ENCODE data around the gene RHOT2. TPM values are rescaled to one million over a fixed set of nuclear protein-coding genes. Genes with fewer than 3 reads are reported as not detected.
A peak's percentile ranks its signal among the peaks of the same experiment; 100 is the strongest.

RHOT2 gene
- total and polyA plus RNA-seq, 2 experiments from 2014 or later = 129 to 163 TPM

DNA sequence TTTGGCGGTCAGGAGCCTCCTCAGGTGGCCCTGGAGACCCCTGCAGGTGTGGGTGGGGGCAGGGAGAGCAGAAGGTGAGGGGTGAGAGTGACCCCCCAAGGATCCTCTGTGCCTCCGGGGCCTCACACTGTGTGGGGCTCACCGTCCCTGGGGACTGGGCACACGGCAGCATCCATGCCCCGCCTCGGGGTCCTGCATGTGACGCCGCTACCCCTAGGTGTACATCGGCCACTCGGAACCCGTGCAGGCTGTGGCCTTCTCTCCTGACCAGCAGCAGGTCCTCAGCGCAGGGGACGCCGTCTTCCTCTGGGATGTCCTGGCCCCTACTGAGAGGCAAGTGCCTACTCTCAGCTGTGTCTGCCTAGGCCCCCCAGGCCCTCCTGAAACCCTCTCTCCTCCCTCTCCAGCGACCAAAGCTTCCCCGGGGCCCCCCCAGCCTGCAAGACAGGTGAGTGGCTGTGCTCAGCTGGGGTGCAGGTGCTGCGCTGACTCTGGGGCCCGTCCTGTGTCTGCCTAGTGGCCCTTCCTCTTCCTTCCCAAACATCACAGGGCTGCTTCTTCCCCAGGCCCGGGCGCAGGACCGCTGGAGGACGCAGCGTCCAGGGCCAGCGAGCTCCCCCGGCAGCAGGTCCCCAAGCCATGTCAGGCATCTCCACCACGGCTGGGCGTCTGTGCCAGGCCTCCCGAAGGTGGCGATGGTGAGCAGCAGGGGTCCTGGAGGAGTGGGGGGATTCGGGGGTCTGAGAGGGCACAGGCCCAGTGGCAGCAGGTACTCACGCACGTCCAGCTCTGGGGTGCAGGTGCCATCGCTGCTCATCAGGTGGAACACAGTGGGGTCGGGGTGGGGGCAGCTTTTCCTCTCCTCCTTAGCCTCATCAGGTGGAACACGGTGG lies 9.0 kb upstream of the RHOT2 start:
- Histone ChIP-seq H3K4me3 (no peak overlapping the region), H3K4me1 (ENCODE audit: insufficient read depth) (no peaks in the 10 kb centered on the region), H3K4me2 (no peak overlapping the region), H3K27me3 (ENCODE audit: insufficient read depth) (no peaks in the 10 kb centered on the region), H3F3A (replicated peaks; ENCODE audit: low read depth) (0 out of 2 replicates have a peak, but pooled peaks cover under 1% of the 10 kb centered on the region), H4K20me1 (replicated peaks; ENCODE audit: insufficient read depth) (no peaks in the 10 kb centered on the region), H3K79me2 (replicated peaks; ENCODE audit: insufficient read depth) (no peaks in the 10 kb centered on the region), H3K9me2 (ENCODE audit: insufficient read depth) (no peaks in the 10 kb centered on the region), H3K27ac (ENCODE audit: low read depth) (no peak overlapping the region), H3K36me3 (ENCODE audit: insufficient read depth) (no peaks in the 10 kb centered on the region), H2AFZ (no peak overlapping the region)
- H3K36me3 Mint-ChIP-seq (ENCODE audit: low read depth) = peaks cover 8% of the 10 kb centered on the region; the same call in 2 of the 3 replicates
- ATAC-seq (no peak), DNase-seq (ENCODE audit: low spot score) (no peak)
- no peak overlapping the region for H3K4me3 Mint-ChIP-seq
- no peaks in the 10 kb centered on the region for H3K4me1 Mint-ChIP-seq
- no peaks in the 10 kb centered on the region for H3K9me3 Mint-ChIP-seq
- H3K27me3 Mint-ChIP-seq (ENCODE audit: insufficient read depth, low read depth, poor library complexity) = peaks cover 4% of the 10 kb centered on the region
- no peak overlapping the region for H3K27ac Mint-ChIP-seq
- TF ChIP-seq, protein P1, sequence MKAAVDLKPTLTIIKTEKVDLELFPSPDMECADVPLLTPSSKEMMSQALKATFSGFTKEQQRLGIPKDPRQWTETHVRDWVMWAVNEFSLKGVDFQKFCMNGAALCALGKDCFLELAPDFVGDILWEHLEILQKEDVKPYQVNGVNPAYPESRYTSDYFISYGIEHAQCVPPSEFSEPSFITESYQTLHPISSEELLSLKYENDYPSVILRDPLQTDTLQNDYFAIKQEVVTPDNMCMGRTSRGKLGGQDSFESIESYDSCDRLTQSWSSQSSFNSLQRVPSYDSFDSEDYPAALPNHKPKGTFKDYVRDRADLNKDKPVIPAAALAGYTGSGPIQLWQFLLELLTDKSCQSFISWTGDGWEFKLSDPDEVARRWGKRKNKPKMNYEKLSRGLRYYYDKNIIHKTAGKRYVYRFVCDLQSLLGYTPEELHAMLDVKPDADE (IDR thresholded peaks at IDR 0.05) = no peak
- TF ChIP-seq, protein P2, sequence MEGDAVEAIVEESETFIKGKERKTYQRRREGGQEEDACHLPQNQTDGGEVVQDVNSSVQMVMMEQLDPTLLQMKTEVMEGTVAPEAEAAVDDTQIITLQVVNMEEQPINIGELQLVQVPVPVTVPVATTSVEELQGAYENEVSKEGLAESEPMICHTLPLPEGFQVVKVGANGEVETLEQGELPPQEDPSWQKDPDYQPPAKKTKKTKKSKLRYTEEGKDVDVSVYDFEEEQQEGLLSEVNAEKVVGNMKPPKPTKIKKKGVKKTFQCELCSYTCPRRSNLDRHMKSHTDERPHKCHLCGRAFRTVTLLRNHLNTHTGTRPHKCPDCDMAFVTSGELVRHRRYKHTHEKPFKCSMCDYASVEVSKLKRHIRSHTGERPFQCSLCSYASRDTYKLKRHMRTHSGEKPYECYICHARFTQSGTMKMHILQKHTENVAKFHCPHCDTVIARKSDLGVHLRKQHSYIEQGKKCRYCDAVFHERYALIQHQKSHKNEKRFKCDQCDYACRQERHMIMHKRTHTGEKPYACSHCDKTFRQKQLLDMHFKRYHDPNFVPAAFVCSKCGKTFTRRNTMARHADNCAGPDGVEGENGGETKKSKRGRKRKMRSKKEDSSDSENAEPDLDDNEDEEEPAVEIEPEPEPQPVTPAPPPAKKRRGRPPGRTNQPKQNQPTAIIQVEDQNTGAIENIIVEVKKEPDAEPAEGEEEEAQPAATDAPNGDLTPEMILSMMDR (conservative IDR thresholded peaks at IDR 0.05; ENCODE audit: low read depth in 2 of 2) = peak in 1 of 2 experiments; percentile 28; a peak in 1 of 4 replicates

DNA sequence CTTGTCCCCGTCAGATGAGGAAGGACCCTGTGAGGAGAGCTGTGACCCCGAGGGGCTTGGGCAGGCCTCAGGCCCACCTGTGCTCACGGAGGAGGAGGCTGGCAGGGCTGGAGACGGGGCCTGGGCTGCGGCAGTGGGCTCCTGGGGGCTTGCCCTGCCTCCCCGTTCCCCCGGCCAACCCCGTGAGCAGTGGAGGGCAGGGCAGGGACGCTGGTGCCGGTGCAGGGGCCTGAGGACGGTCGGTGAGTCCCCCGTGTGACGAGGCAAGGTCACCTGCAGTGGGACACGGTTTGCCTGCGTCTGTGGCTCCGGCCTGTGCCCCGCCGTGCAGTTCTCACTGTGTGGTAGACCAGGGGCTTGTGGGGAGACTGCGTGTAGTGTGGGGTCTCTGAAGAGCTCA lies 8.3 kb upstream of the RHOT2 start:
- no peaks in the 10 kb centered on the region for H3K79me2 ChIP-seq (replicated peaks; ENCODE audit: insufficient read depth)
- H3K9me2 ChIP-seq (ENCODE audit: insufficient read depth) = no peaks in the 10 kb centered on the region
- H3K4me3 ChIP-seq = no peak overlapping the region
- Mint-ChIP-seq H3K4me3 (no peak overlapping the region), H3K4me1 (no peaks in the 10 kb centered on the region), H3K27me3 (ENCODE audit: insufficient read depth, low read depth, poor library complexity) (peaks cover 4% of the 10 kb centered on the region), H3K36me3 (ENCODE audit: low read depth) (peaks cover 8% of the 10 kb centered on the region; the same call in 1 of the 3 replicates), H3K9me3 (no peaks in the 10 kb centered on the region), H3K27ac (no peak overlapping the region)
- DNase-seq (ENCODE audit: low spot score) (no peak), ATAC-seq (no peak)
- H3K27me3 ChIP-seq (ENCODE audit: insufficient read depth) = no peaks in the 10 kb centered on the region
- no peaks in the 10 kb centered on the region for H3K36me3 ChIP-seq (ENCODE audit: insufficient read depth)
- no peak overlapping the region for H3K4me2 ChIP-seq
- no peaks in the 10 kb centered on the region for H4K20me1 ChIP-seq (replicated peaks; ENCODE audit: insufficient read depth)
- H3F3A ChIP-seq (replicated peaks; ENCODE audit: low read depth) = no peaks in the 10 kb centered on the region
- H3K27ac ChIP-seq (ENCODE audit: low read depth) = no peak overlapping the region
- H3K4me1 ChIP-seq (ENCODE audit: insufficient read depth) = no peaks in the 10 kb centered on the region
- no peak overlapping the region for H2AFZ ChIP-seq
- TF ChIP-seq ZNF331 (CRISPR knock-in tag; IDR thresholded peaks at IDR 0.05; ENCODE audit: low read depth) = no peak
- TF ChIP-seq ZNF114 (CRISPR knock-in tag; IDR thresholded peaks at IDR 0.05) = no peak
- TF ChIP-seq JUNB (IDR thresholded peaks at IDR 0.05; ENCODE audit: unreplicated experiment) = no peak
- no peak for TF ChIP-seq POLR2AphosphoS5 (IDR thresholded peaks at IDR 0.05; ENCODE audit: low read depth)
- TF ChIP-seq, protein P3, sequence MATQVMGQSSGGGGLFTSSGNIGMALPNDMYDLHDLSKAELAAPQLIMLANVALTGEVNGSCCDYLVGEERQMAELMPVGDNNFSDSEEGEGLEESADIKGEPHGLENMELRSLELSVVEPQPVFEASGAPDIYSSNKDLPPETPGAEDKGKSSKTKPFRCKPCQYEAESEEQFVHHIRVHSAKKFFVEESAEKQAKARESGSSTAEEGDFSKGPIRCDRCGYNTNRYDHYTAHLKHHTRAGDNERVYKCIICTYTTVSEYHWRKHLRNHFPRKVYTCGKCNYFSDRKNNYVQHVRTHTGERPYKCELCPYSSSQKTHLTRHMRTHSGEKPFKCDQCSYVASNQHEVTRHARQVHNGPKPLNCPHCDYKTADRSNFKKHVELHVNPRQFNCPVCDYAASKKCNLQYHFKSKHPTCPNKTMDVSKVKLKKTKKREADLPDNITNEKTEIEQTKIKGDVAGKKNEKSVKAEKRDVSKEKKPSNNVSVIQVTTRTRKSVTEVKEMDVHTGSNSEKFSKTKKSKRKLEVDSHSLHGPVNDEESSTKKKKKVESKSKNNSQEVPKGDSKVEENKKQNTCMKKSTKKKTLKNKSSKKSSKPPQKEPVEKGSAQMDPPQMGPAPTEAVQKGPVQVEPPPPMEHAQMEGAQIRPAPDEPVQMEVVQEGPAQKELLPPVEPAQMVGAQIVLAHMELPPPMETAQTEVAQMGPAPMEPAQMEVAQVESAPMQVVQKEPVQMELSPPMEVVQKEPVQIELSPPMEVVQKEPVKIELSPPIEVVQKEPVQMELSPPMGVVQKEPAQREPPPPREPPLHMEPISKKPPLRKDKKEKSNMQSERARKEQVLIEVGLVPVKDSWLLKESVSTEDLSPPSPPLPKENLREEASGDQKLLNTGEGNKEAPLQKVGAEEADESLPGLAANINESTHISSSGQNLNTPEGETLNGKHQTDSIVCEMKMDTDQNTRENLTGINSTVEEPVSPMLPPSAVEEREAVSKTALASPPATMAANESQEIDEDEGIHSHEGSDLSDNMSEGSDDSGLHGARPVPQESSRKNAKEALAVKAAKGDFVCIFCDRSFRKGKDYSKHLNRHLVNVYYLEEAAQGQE (IDR thresholded peaks at IDR 0.05; ENCODE audit: unreplicated experiment) = no peak
